ENCODE data around the gene U2AF2.
A peak's percentile ranks its signal among the peaks of the same experiment; 100 is the strongest.

U2AF2 gene

DNA sequence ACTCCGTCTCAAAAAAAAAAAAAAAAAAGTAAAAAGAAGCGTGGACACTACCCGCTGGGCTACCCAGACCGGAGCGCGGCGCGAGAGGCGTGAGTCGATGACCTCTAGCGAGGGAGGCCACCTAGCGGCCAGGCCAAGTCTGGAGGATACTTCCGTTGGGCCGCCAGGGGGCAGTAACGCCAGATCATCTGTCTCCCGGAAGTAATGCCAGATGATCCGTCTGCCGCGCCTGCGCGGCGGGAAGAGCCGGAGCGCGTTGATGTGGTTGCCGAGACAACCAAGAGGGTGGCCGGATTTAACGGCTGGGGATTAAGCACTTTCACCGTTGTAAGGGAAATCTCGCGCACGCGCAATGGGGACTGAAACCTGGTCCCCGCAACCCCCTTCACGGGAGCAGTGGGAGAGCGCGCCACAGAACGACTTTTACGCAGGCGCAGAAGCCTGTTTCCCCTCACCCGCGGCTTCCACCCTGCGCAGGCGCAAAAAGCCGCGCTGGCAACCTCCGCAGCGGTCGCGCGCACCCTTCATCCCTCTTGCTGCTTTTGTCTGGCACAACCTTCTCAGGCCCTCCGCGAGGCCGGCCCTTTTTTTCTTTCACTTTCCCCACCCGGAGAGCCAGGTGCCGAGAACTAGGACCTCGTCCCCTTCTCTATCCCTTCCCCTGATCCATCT lies 1.0 kb upstream of the U2AF2 start:
- intact Hi-C loops (cut with DNase I; ENCODE audit: low total_unique reads), result no loop called here
- Histone ChIP-seq H3K27me3 (no peaks in the 10 kb centered on the region), H3K4me1 (peaks cover 0 to 50% (median 48%) of the 10 kb centered on the region in 4 donors), H3K9me3 (no peaks in the 10 kb centered on the region), H3K27ac (peak overlapping the region; percentile 93 to 99), H3K36me3 (peaks cover 0 to 17% (median 0%) of the 10 kb centered on the region in 3 donors), H3K4me3 (peak overlapping the region; percentile 73 to 96)
- peak; percentile 97 to 99 for DNase-seq
- TF ChIP-seq, protein P1, sequence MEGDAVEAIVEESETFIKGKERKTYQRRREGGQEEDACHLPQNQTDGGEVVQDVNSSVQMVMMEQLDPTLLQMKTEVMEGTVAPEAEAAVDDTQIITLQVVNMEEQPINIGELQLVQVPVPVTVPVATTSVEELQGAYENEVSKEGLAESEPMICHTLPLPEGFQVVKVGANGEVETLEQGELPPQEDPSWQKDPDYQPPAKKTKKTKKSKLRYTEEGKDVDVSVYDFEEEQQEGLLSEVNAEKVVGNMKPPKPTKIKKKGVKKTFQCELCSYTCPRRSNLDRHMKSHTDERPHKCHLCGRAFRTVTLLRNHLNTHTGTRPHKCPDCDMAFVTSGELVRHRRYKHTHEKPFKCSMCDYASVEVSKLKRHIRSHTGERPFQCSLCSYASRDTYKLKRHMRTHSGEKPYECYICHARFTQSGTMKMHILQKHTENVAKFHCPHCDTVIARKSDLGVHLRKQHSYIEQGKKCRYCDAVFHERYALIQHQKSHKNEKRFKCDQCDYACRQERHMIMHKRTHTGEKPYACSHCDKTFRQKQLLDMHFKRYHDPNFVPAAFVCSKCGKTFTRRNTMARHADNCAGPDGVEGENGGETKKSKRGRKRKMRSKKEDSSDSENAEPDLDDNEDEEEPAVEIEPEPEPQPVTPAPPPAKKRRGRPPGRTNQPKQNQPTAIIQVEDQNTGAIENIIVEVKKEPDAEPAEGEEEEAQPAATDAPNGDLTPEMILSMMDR (IDR thresholded peaks at IDR 0.05), result peak; percentile 97 to 100

DNA sequence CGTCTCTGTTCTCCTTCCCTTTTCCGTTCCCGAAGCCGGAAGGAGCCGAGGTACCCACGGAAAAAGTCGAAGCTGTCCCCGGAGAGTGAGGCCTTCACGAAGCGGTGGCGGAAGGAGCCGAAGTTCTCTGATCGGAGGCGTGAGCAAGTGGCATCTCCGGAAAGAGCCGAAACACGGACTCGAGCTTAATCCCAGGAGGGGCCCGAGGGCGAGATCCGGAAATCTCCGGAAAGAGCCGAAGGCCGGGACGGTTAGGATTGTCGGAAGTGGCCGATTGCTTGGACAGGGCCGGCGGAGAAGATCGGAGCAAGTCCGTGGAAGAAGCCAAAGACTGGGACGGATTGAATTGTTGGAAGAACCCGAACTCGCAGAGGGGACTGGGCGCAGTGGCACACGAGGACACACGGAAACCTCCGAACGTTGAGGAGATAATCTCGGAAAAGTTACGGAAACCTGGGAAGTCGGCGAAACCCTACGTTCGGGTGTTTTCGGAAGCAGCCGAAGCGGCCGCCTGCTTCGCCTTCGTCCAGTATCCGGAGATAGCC lies 440 bp upstream of the U2AF2 start:
- DNase-seq, result peak; percentile 100
- intact Hi-C loops (cut with DNase I; ENCODE audit: low total_unique reads), result no loop called here
- Histone ChIP-seq H3K4me1 (peaks cover 0 to 50% (median 48%) of the 10 kb centered on the region in 4 donors), H3K36me3 (peaks cover 0 to 23% (median 4%) of the 10 kb centered on the region in 3 donors), H3K27me3 (no peaks in the 10 kb centered on the region), H3K4me3 (peak overlapping the region; percentile 73 to 96), H3K9me3 (no peaks in the 10 kb centered on the region), H3K27ac (peak overlapping the region; percentile 93 to 99)
- TF ChIP-seq, protein P1 (IDR thresholded peaks at IDR 0.05), result no peak

DNA sequence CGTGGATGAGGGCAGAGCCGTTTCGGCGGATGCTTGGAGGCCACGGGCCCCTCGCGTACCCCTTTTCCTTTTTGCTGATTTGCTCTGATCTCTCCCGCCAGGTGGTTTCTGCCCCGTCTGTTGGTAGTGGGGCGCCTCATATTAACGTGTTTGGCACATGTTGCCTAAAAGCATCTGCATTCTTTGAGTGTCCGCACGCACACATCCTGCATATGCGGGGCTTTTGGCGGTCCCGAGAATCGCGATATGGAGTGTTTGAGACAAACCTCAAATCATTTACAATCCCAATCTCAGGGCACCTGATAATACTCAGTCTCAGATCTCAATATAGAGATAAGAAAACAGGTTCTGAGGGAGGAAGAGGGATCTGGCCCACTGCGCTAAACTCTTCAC lies 809 bp downstream of the U2AF2 start:
- TF ChIP-seq, protein P1 (IDR thresholded peaks at IDR 0.05), result no peak
- Histone ChIP-seq H3K4me1 (peaks cover 0 to 55% (median 55%) of the 10 kb centered on the region in 4 donors), H3K36me3 (peaks cover 1 to 36% (median 16%) of the 10 kb centered on the region in 3 donors), H3K27me3 (no peaks in the 10 kb centered on the region), H3K4me3 (peak overlapping the region; percentile 73 to 96), H3K27ac (peak overlapping the region; percentile 93 to 99), H3K9me3 (no peaks in the 10 kb centered on the region)
- intact Hi-C loops (cut with DNase I; ENCODE audit: low total_unique reads), result no loop called here
- no peak for DNase-seq

DNA sequence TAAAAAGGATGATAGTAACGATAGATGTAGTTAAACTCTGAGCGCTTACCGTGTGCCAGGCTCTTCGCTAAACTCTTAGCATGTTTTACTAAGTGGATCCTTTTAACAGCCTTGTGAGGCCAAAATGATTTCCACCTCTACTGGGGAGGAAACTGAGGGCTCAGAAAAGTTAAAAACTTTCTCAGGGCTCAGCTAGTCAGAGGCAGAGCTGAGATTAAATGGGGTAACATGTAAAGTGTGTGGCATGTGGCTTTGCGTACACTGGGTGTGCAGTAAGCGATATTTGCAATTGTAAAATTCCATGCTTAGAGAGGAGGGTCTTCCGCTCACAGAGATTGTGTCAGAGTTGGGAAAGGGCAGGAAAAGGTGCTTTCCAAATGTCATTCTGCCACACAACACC lies 1.7 kb downstream of the U2AF2 start:
- no peak for DNase-seq
- TF ChIP-seq, protein P1 (IDR thresholded peaks at IDR 0.05), result no peak
- intact Hi-C loops (cut with DNase I; ENCODE audit: low total_unique reads), result no loop called here
- Histone ChIP-seq H3K27me3 (no peaks in the 10 kb centered on the region), H3K4me3 (peak overlapping the region; percentile 73 to 96), H3K27ac (no peak overlapping the region), H3K4me1 (peaks cover 0 to 55% (median 55%) of the 10 kb centered on the region in 4 donors), H3K9me3 (no peaks in the 10 kb centered on the region), H3K36me3 (peaks cover 10 to 40% (median 25%) of the 10 kb centered on the region in 3 donors)

DNA sequence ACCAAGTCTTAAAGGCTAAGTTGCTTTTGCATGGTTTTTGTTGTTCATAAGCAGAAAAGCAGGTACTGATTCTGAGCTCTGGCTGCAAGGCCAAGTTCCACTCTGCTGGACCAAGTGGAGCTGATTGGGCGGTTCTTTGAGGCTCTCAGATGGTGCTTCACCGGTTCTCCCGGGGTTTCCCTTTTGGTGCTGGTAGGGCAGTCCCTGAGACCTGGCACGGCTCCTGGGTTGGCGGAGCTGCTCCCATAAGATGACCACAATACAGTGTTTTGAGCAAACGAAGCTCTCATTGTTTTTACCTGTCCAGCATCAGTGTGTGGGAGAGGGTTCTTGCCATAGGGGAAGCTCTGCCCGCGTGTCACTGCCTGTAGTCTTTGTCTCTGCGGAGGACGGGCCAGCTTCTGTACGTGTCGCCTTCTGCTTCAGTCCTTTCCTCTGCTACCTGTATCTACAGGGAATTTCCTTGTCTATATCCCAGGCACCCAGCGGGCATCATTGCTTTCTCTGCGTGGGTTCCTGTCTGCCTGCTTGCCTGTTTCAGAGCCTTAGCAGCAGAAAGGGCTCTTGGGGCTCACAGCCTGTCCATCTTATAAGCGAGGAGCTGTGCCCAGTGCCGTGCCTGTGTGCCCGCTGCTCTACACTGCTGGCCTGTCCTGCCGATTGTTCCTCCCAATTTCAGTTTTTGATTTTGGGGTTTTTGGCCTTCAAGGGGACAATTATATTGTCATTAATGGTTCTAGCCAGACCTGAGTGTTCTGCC lies 2.3 kb downstream of the U2AF2 start:
- intact Hi-C loops (cut with DNase I; ENCODE audit: low total_unique reads), result no loop called here

More for the DNA sequence above, 2.3 kb downstream of the U2AF2 start:
- Histone ChIP-seq H3K4me3 (peak overlapping the region; percentile 73 to 96), H3K4me1 (peaks cover 0 to 55% (median 55%) of the 10 kb centered on the region in 4 donors), H3K27me3 (no peaks in the 10 kb centered on the region), H3K36me3 (peaks cover 16 to 46% (median 31%) of the 10 kb centered on the region in 3 donors), H3K9me3 (no peaks in the 10 kb centered on the region), H3K27ac (no peak overlapping the region)
- DNase-seq, result no peak
- TF ChIP-seq, protein P1 (IDR thresholded peaks at IDR 0.05), result no peak
